Measurements from ENCODE around the gene CLDND2. TPM values are rescaled to one million over a fixed set of nuclear protein-coding genes. Genes with fewer than 3 reads are reported as not detected.
A peak's percentile ranks its signal among the peaks of the same experiment; 100 is the strongest.

CLDND2 gene
- total RNA-seq, 1 experiment from 2014 or later, result 0.79 TPM

DNA sequence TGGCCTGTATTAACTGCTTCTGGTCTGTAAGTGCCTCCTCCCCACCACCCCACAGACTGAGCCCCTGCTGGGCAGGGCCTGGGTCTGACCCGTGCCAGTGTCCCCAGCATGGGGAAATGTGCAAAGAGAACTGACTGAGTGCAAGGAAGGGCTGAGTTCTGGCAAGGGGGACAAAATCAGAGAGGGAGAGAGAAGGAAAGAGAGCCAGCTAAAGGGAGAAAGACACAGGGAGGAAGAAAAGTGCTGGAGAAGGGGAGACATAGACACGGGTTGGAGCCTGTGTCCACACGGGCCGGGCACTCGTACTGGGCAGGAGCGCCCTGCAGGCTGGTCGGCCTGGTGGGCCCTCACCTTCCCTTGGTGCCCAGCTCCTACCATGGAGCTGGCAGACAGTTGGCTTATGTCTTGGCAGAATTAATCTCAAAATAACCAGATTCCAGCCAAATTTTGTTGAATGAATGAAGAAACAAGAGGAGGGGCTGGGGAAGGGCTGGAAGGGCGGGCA, 2.4 kb upstream of the CLDND2 start:
- Mint-ChIP-seq H3K4me1 (ENCODE audit: insufficient read depth, unreplicated experiment) (no peaks in the 10 kb centered on the region), H3K36me3 (ENCODE audit: insufficient read depth, unreplicated experiment) (no peaks in the 10 kb centered on the region), H3K9me3 (ENCODE audit: unreplicated experiment) (no peaks in the 10 kb centered on the region), H3K27ac (ENCODE audit: low read depth, unreplicated experiment) (no peak overlapping the region), H3K27me3 (ENCODE audit: insufficient read depth, unreplicated experiment) (no peaks in the 10 kb centered on the region), H3K4me3 (ENCODE audit: unreplicated experiment) (no peak overlapping the region)
- intact Hi-C loops (cut with micrococcal nuclease), result no loop called here
- ChIA-PET CTCF (interaction anchor here (0.8 to 1.4 kb wide), 3 partner anchors 65 to 413 kb away, joined by 3 to 4 read pairs (median 3); no protein-coding TSS in a partner anchor), POLR2A (no interaction called here)
- TF ChIP-seq CTCF (IDR thresholded peaks at IDR 0.05; ENCODE audit: unreplicated experiment), result no peak
- DNase-seq (ENCODE audit: unreplicated experiment), result no peak
- no TSS peak for BruUV-seq (replicated peaks)

GRCh38 chr19:51370230-51370629, 1.4 kb upstream of the CLDND2 start:
- Mint-ChIP-seq H3K36me3 (ENCODE audit: insufficient read depth, unreplicated experiment) (peaks cover 3% of the 10 kb centered on the region), H3K27ac (ENCODE audit: low read depth, unreplicated experiment) (no peak overlapping the region), H3K9me3 (ENCODE audit: unreplicated experiment) (no peaks in the 10 kb centered on the region), H3K27me3 (ENCODE audit: insufficient read depth, unreplicated experiment) (no peaks in the 10 kb centered on the region), H3K4me1 (ENCODE audit: insufficient read depth, unreplicated experiment) (peaks cover 5% of the 10 kb centered on the region), H3K4me3 (ENCODE audit: unreplicated experiment) (no peak overlapping the region)
- no peak for DNase-seq (ENCODE audit: unreplicated experiment)
- intact Hi-C loops (cut with micrococcal nuclease), result no loop called here
- no peak for TF ChIP-seq CTCF (IDR thresholded peaks at IDR 0.05; ENCODE audit: unreplicated experiment)
- BruUV-seq (replicated peaks), result no TSS peak
- ChIA-PET CTCF (interaction anchor here (0.7 to 1.4 kb wide), 4 partner anchors 28 to 283 kb away, joined by 3 to 4 read pairs (median 3); no protein-coding TSS in a partner anchor), POLR2A (interaction anchor here (0.6 kb wide), 1 partner anchor 224 kb away, joined by 3 read pairs; no protein-coding TSS in a partner anchor)

GRCh38 chr19:51367565-51368365, 1.0 kb downstream of the CLDND2 start:
- no peaks in the 10 kb centered on the region for H3K9me3 Mint-ChIP-seq (ENCODE audit: unreplicated experiment)
- ChIA-PET POLR2A (interaction anchor here (0.6 to 1.8 kb wide), 10 partner anchors 9 to 1691 kb away, joined by 3 to 20 read pairs (median 4); partner anchors contain the start of gene ZNF175), CTCF (interaction anchor here (0.7 to 1.1 kb wide), 2 partner anchors 30 to 290 kb away, joined by 3 read pairs; no protein-coding TSS in a partner anchor)
- peak overlapping the region; percentile 90 for H3K27ac Mint-ChIP-seq (ENCODE audit: low read depth, unreplicated experiment)
- peaks cover 26% of the 10 kb centered on the region for H3K4me1 Mint-ChIP-seq (ENCODE audit: insufficient read depth, unreplicated experiment)
- no peaks in the 10 kb centered on the region for H3K27me3 Mint-ChIP-seq (ENCODE audit: insufficient read depth, unreplicated experiment)
- peak overlapping the region; percentile 96 for H3K4me3 Mint-ChIP-seq (ENCODE audit: unreplicated experiment)
- no peak for TF ChIP-seq CTCF (IDR thresholded peaks at IDR 0.05; ENCODE audit: unreplicated experiment)
- BruUV-seq (replicated peaks), result no TSS peak
- peaks cover 6% of the 10 kb centered on the region for H3K36me3 Mint-ChIP-seq (ENCODE audit: insufficient read depth, unreplicated experiment)
- intact Hi-C loops (cut with micrococcal nuclease), result loop anchor here (1.0 kb wide), 1 partner anchor 27 kb away; no protein-coding TSS in a partner anchor
- DNase-seq (ENCODE audit: unreplicated experiment), result peak; percentile 98

GRCh38 chr19:51367255-51367564, 1.6 kb downstream of the CLDND2 start:
- peak overlapping the region; percentile 96 for H3K4me3 Mint-ChIP-seq (ENCODE audit: unreplicated experiment)
- POLR2A ChIA-PET, result interaction anchor here (0.6 to 1.8 kb wide), 10 partner anchors 8 to 1691 kb away, joined by 3 to 20 read pairs (median 4); partner anchors contain the start of gene ZNF175
- peak overlapping the region; percentile 90 for H3K27ac Mint-ChIP-seq (ENCODE audit: low read depth, unreplicated experiment)
- TF ChIP-seq CTCF (IDR thresholded peaks at IDR 0.05; ENCODE audit: unreplicated experiment), result no peak
- no peaks in the 10 kb centered on the region for H3K9me3 Mint-ChIP-seq (ENCODE audit: unreplicated experiment)
- CTCF ChIA-PET, result interaction anchor here (1.1 kb wide), 1 partner anchor 29 kb away, joined by 3 read pairs; no protein-coding TSS in a partner anchor
- no peak for DNase-seq (ENCODE audit: unreplicated experiment)
- no TSS peak for BruUV-seq (replicated peaks)
- intact Hi-C loops (cut with micrococcal nuclease), result loop anchor here (1.0 kb wide), 1 partner anchor 27 kb away; no protein-coding TSS in a partner anchor
- no peaks in the 10 kb centered on the region for H3K27me3 Mint-ChIP-seq (ENCODE audit: insufficient read depth, unreplicated experiment)
- H3K36me3 Mint-ChIP-seq (ENCODE audit: insufficient read depth, unreplicated experiment), result peaks cover 6% of the 10 kb centered on the region
- peaks cover 28% of the 10 kb centered on the region for H3K4me1 Mint-ChIP-seq (ENCODE audit: insufficient read depth, unreplicated experiment)

All from MCF 10A (cell line).